ENCODE results near the gene SHC2.
"Not testable (repeated sequence)": the region's sequence is repeated elsewhere in the genome, so short reads cannot be mapped to it uniquely, and the experiment has no call there.

Gene SHC2

DNA sequence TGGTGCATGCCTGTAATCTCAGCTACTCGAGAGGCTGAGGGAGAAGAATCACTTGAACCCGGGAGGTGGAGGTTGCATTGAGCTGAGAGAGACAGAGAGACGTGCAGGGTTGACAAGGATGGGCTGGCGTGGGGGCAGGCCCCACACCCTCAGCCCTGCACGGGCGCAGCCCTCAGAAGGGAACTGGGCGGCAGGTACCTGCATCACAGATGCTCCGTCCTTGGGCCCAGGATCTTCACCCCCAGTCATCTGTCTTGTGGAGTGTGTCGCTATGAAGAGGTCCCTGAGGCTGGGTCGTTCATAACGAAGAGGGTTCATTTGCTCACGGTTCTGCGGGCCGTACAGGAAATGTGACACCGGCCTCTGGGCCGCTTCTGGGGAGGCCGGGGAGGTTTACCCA, 72.1 kb downstream of the SHC2 start:
- DNase-seq (ENCODE audit: low read depth) = no peak
- no peak overlapping the region for H3K4me3 ChIP-seq (ENCODE audit: low read depth, low read length)
- TF ChIP-seq, protein P1, sequence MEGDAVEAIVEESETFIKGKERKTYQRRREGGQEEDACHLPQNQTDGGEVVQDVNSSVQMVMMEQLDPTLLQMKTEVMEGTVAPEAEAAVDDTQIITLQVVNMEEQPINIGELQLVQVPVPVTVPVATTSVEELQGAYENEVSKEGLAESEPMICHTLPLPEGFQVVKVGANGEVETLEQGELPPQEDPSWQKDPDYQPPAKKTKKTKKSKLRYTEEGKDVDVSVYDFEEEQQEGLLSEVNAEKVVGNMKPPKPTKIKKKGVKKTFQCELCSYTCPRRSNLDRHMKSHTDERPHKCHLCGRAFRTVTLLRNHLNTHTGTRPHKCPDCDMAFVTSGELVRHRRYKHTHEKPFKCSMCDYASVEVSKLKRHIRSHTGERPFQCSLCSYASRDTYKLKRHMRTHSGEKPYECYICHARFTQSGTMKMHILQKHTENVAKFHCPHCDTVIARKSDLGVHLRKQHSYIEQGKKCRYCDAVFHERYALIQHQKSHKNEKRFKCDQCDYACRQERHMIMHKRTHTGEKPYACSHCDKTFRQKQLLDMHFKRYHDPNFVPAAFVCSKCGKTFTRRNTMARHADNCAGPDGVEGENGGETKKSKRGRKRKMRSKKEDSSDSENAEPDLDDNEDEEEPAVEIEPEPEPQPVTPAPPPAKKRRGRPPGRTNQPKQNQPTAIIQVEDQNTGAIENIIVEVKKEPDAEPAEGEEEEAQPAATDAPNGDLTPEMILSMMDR (IDR thresholded peaks at IDR 0.05; ENCODE audit: insufficient read depth, low read depth, low read length, missing control alignments) = no peak

DNA sequence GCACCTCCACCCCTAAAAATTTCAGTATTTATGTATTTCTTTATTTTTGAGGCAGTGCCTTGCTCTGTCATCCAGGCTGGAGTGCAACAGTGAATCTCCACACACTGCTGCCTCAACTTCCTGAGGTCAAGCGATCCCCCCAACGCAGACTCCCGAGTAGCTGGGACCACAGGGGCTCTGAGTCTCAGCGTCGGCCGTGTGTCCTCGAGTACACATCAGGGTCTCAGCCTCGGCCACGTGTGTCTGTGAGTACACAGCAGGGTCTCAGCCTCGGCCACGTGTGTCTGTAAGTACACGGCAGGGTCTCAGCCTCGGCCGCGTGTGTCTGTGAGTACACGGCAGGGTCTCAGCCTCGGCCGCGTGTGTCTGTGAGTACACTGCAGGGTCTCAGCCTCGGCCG, 73.1 kb downstream of the SHC2 start:
- H3K4me3 ChIP-seq (ENCODE audit: low read depth, low read length) = no peak overlapping the region
- DNase-seq (ENCODE audit: low read depth) = no peak
- TF ChIP-seq, protein P1 (IDR thresholded peaks at IDR 0.05; ENCODE audit: insufficient read depth, low read depth, low read length, missing control alignments) = no peak

DNA sequence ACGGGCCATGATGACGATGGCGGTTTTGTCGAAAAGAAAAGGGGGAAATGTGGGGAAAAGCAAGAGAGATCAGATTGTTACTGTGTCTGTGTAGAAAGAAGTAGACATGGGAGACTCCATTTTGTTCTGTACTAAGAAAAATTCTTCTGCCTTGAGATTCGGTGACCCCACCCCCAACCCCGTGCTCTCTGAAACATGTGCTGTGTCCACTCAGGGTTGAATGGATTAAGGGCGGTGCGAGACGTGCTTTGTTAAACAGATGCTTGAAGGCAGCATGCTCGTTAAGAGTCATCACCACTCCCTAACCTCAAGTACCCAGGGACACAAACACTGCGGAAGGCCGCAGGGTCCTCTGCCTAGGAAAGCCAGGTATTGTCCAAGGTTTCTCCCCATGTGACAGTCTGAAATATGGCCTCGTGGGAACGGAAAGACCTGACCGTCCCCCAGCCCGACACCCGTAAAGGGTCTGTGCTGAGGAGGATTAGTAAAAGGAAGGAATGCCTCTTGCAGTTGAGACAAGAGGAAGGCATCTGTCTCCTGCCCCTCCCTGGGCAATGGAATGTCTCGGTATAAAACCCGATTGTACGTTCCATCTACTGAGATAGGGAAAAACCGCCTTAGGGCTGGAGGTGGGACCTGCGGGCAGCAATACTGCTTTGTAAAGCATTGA, 74.1 kb downstream of the SHC2 start:
- H3K4me3 ChIP-seq (ENCODE audit: low read depth, low read length); DNase-seq (ENCODE audit: low read depth): not testable (repeated sequence)

DNA sequence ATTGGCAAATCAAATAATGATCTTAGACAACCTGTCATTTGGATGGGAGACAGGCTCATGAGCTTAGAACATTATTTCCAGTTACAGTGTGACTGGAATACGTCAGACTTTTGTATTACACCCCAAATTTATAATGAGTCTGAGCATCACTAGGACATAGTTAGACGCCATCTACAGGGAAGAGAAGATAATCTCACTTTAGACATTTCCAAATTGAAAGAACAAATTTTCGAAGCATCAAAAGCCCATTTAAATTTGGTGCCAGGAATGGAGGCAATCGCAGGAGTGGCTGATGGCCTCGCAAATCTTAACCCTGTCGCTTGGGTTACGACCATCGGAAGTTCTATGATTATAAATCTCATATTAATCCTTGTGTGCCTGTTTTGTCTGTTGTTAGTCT, 74.6 kb downstream of the SHC2 start:
- H3K4me3 ChIP-seq (ENCODE audit: low read depth, low read length); DNase-seq (ENCODE audit: low read depth): not testable (repeated sequence)

DNA sequence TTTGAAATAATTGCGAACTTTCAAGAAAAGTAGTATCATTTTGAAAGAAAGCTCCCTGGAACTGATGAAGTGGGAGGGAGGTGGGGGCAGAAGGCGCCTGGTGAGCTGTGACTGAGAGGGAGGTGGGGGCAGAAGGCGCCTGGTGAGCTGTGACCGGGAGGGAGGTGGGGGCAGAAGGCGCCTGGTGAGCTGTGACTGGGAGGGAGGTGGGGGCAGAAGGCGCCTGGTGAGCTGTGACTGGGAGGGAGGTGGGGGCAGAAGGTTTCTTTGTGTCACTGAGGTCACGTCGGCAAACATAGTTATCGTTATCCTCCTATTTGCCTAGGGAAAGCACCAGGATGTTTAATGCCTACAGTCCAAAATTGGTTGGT, 76.0 kb downstream of the SHC2 start:
- no peak overlapping the region for H3K4me3 ChIP-seq (ENCODE audit: low read depth, low read length)
- DNase-seq (ENCODE audit: low read depth) = peak; percentile 21
- TF ChIP-seq, protein P1 (IDR thresholded peaks at IDR 0.05; ENCODE audit: insufficient read depth, low read depth, low read length, missing control alignments) = no peak

DNA sequence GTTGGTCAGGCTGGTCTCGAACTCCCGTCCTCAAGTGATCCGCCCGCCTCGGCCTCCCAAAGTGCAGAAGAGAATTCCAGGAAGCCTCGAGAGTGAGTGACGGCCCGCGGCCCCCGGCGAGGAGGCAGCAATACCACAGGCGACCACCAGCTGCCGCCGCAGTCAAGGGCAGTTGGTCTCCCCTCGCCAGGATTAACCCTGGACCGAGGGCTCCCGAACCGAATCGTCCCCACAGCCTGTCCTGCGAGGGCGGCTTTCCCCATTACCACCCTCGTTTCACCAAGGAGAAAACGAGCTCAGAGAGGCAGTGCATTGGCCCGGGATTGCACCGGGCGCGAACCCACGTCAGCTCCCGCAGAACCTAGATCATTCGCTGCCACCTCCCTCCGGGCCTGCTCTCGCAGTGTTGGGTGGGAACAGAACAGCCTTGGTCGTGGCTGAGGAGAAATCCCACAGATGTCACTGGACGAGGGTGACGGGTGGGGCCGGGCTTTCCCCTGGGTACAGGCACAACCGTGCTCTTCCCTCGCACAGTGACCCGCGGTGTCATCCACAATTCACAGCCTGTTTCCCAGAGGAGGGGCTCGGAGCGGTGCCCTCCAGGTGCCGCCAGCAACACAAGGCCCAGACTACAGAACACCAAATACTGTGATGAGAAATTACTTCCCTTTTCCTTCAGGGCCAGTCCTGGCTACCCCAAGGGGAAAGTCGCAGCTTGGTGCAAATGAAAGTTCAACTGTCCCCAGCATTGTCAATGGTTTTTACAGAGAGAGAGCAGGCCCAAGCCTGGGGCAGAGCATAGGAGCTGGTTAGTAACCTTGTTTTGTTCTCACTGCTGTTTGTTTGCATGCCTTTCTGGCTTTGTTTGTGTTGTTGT, 76.7 kb downstream of the SHC2 start:
- no peak overlapping the region for H3K4me3 ChIP-seq (ENCODE audit: low read depth, low read length)

DNA sequence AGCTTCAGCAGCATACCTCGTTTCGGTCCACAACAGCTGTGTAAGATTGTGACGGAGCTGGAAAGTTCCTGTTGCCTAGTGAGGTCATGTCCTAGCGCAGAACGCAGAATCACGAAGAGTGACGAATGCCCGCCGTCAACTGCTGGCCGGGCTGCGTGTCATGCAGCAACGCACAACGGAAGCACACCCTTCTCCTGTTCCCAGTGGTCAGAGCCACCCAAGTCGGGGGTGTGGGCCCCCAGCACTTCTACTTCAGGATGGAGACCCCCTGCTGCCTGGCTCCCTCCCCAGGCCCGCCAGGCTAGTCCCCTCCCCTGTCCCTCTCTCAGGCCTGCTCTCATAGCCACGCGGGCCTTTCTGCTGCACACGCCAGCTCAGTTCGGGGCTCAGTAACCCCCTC, 77.8 kb downstream of the SHC2 start:
- H3K4me3 ChIP-seq (ENCODE audit: low read depth, low read length) = no peak overlapping the region
- no peak for DNase-seq (ENCODE audit: low read depth)
- TF ChIP-seq, protein P1 (IDR thresholded peaks at IDR 0.05; ENCODE audit: insufficient read depth, low read depth, low read length, missing control alignments) = no peak

More for the DNA sequence above, 76.7 kb downstream of the SHC2 start:
- no peak for DNase-seq (ENCODE audit: low read depth)
- TF ChIP-seq, protein P1 (IDR thresholded peaks at IDR 0.05; ENCODE audit: insufficient read depth, low read depth, low read length, missing control alignments) = no peak

DNA sequence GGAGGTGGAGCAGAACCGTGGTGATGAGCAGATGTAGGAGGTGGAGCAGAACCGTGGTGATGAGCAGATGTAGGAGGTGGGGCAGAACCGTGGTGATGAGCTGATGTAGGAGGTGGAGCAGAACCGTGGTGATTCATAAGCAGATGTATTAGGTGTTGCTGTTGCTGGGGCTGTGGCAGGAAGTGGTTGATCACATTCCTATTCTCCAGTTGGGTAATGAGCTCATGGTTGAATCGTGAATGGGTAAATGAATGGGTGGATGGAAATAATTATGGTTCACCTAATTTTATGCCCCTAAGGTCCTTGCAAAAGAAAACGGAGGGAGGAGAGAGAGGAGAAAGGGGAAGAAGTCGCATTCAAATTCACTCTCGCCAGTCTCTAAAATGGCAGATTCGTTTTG, 78.3 kb downstream of the SHC2 start:
- peak; percentile 78 for DNase-seq (ENCODE audit: low read depth)
- not testable (repeated sequence) for H3K4me3 ChIP-seq (ENCODE audit: low read depth, low read length)

DNA sequence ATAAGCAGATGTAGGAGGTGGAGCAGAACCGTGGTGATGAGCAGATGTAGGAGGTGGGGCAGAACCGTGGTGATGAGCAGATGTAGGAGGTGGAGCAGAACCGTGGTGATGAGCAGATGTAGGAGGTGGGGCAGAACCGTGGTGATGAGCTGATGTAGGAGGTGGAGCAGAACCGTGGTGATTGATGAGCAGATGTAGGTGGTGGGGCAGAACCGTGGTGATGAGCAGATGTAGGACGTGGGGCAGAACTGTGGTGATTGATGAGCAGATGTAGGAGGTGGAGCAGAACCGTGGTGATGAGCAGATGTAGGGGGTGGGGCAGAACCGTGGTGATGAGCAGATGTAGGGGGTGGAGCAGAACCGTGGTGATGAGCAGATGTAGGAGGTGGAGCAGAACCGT, 78.9 kb downstream of the SHC2 start:
- not testable (repeated sequence) for H3K4me3 ChIP-seq (ENCODE audit: low read depth, low read length)
- DNase-seq (ENCODE audit: low read depth) = peak; percentile 35

DNA sequence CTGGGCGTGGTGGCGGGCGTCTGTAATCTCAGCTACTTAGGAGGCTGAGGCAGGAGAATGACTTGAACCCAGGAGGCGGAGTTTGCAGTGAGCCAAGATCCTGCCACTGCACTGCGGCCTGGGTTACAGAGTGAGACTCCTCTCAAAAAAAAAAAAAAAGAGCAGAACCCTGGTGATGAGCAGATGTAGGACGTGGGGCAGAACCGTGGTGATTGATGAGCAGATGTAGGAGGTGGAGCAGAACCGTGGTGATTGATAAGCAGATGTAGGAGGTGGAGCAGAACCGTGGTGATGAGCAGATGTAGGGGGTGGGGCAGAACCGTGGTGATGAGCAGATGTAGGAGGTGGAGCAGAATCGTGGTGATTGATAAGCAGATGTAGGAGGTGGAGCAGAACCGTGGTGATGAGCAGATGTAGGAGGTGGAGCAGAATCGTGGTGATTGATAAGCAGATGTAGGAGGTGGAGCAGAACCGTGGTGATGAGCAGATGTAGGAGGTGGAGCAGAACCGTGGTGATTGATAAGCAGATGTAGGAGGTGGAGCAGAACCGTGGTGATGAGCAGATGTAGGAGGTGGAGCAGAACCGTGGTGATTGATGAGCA, 80.1 kb downstream of the SHC2 start:
- H3K4me3 ChIP-seq (ENCODE audit: low read depth, low read length); DNase-seq (ENCODE audit: low read depth): not testable (repeated sequence)

Measured in GM12865 (cell line).